ENCODE measurements around the gene NFAM1.

NFAM1 gene

GRCh38 chr22:42365111-42365865 lies 66.9 kb downstream of the NFAM1 start:
- TF ChIP-seq CTCF (IDR thresholded peaks at IDR 0.05; ENCODE audit: low read depth, low read length, missing control alignments): no peak
- in situ Hi-C loops (cut with HindIII; ENCODE audit: low sequenced_read_pairs): no loop called here
- peak; percentile 15 for DNase-seq (ENCODE audit: low read depth)
- H3K4me3 ChIP-seq (ENCODE audit: low read depth, low read length): no peak overlapping the region

DNA sequence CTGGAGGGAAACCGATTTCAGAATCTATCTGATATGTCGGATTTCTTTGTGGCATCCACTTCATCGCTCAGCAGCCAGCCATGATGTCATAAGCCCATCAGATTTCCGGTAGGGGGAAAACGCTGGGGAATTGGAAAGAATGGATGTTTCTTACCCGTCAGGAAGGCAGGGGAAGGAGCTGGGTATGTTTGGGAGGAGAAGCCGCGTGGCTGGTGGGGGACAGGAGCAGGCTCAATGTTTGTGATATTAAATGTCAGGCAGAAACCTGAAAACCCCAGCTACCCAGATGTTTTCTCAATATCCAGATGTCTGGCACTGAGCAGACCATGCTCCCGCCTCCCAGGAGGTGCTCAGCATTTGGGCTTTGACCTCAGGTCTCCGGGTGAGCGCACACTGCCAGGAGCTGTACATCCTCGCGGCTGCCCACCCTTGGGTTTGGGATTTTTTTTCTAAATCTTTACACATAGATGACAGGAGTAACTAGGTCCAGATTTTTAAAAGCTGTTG lies 67.5 kb downstream of the NFAM1 start:
- in situ Hi-C loops (cut with HindIII; ENCODE audit: low sequenced_read_pairs): no loop called here
- no peak for TF ChIP-seq CTCF (IDR thresholded peaks at IDR 0.05; ENCODE audit: low read depth, low read length, missing control alignments)
- no peak for DNase-seq (ENCODE audit: low read depth)
- H3K4me3 ChIP-seq (ENCODE audit: low read depth, low read length): no peak overlapping the region

DNA sequence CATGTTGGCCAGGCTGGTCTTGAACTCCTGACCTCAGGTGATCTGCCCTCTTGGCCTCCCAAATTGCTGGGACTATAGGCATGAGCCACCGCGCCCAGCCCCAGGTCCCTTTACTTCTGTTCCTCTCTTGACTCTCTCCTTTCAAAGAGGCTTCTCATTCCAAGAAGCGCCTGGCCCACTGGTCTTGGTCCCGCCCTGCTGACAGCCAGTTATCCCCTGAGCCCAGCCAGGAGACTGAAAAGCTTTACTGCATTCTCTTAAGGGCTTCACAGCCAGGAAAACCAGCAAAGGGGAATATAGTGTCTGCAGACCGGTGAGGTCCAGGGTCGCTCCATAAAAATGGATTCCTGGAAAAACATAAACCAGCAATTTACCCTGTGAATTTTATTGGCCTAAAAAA lies 68.3 kb downstream of the NFAM1 start:
- no peak for DNase-seq (ENCODE audit: low read depth)
- in situ Hi-C loops (cut with HindIII; ENCODE audit: low sequenced_read_pairs): no loop called here
- no peak for TF ChIP-seq CTCF (IDR thresholded peaks at IDR 0.05; ENCODE audit: low read depth, low read length, missing control alignments)
- no peak overlapping the region for H3K4me3 ChIP-seq (ENCODE audit: low read depth, low read length)

DNA sequence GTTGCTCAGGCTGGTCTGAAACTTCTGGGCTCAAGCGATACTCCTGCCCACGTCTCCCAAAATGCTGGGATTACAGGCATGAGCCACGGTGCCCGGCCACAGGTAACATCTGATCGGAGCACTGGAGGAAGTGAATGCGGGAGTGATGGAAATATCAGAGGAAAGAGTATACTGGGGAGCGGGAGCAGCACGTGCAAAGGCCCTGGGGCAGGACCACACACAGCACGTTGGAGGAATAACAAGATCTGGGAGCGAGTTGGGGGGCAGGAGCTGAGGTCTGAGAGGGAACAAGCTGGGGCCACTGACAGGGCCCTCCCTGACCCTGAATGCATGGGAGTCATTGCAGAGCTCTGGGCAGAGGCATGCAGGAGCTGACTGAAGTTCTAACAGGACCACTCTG lies 70.7 kb downstream of the NFAM1 start:
- in situ Hi-C loops (cut with HindIII; ENCODE audit: low sequenced_read_pairs): no loop called here
- no peak overlapping the region for H3K4me3 ChIP-seq (ENCODE audit: low read depth, low read length)
- no peak for DNase-seq (ENCODE audit: low read depth)
- no peak for TF ChIP-seq CTCF (IDR thresholded peaks at IDR 0.05; ENCODE audit: low read depth, low read length, missing control alignments)

DNA sequence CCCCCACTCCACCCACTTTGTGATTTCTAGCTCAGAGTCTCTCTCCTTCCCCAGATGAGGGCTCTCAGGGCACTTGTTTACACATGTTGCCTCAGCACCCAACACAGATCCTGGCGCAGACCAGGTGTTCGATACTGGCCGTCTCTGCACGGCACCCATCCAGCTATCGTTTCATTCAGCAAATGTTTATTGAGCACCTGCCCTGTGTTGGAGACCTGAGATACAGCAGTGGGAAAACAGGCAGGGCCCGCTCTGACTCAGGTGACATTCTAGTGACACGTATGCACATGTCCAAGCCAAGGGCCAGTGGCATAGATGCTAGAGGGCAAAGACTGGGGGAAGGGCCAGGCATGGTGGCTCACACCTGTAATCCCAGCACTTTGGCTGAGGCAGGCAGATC lies 71.9 kb downstream of the NFAM1 start:
- in situ Hi-C loops (cut with HindIII; ENCODE audit: low sequenced_read_pairs): no loop called here
- DNase-seq (ENCODE audit: low read depth): no peak
- no peak for TF ChIP-seq CTCF (IDR thresholded peaks at IDR 0.05; ENCODE audit: low read depth, low read length, missing control alignments)
- no peak overlapping the region for H3K4me3 ChIP-seq (ENCODE audit: low read depth, low read length)

DNA sequence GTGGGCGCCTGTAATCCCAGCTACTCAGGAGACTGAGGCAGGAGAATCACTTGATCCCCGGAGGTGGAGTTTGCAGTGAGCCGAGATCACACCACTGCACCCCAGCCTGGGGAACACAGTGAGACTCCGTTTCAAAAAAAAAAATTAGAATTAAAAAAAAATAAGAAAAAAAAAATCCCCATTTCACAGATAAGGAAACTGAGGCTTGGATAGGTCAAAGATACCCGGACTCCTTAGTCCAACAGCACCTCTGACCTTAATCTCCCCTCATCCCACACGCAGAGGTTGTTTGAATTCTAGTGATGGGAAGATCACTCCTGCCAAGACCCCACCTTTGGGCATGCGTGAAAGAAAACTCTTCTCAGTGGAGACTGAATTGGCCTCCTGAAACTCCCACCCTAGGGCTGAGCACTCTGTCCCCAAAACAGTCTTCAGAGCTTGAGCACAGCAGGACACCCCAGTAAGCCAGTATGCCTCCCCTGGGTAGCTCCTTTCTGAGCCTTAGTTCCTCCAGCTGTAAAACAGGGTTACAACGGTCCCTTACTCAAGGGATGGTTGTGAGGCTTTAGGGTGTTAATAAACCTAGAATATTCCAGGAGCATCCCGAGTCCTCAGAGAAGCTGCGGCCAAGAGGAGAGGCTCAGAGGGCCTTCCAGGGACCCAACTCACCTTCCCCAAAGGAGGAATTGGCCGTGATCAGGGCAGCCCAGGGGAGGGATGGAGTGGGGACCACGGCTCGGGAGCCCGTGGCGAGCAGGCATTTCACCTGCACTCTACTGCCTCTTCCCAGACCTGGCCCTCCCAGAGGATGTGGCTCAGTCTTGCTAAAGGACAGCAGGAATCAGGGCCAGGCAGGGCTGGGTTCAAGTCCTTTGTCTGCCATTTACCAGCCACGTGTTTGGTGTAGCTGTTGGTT lies 73.3 kb downstream of the NFAM1 start:
- TF ChIP-seq CTCF (IDR thresholded peaks at IDR 0.05; ENCODE audit: low read depth, low read length, missing control alignments): no peak
- in situ Hi-C loops (cut with HindIII; ENCODE audit: low sequenced_read_pairs): no loop called here
- DNase-seq (ENCODE audit: low read depth): no peak
- H3K4me3 ChIP-seq (ENCODE audit: low read depth, low read length): no peak overlapping the region

All from astrocyte of the cerebellum (primary cell).